ENCODE measurements around the gene GMPR2. TPM values are rescaled to one million over a fixed set of nuclear protein-coding genes. Genes with fewer than 3 reads are reported as not detected.

The GMPR2 gene
- polyA plus RNA-seq, 3 donors: 84.4 to 84.7 (median 84.5) TPM

GRCh38 chr14:24207104-24207551 is 25.6 kb upstream of the GMPR2 start:
- Histone ChIP-seq H3K36me3 (replicated peaks in 1 of 2; ENCODE audit: control insufficient read depth in 1 of 2, insufficient read depth in 2 of 2, low read length in 2 of 2) (peaks cover 63 to 90% of the 10 kb centered on the region in 2 donors), H3K9me3 (replicated peaks in 1 of 2; ENCODE audit: control insufficient read depth in 1 of 2, insufficient read depth in 1 of 2, low read length in 2 of 2) (peaks cover 0 to 2% of the 10 kb centered on the region in 2 donors), H4K20me1 (ENCODE audit: insufficient read depth, low read length) (peaks cover 38% of the 10 kb centered on the region), H2AFZ (ENCODE audit: insufficient read depth, low read depth, low read length, poor library complexity, severe bottlenecking) (no peak overlapping the region), H3K27ac (ENCODE audit: low read depth in 1 of 2, low read length in 2 of 2) (peak overlapping the region in 1 of 2 donors; percentile 31), H3K79me2 (ENCODE audit: insufficient read depth, low read length) (peaks cover 23% of the 10 kb centered on the region), H3K4me1 (ENCODE audit: control insufficient read depth in 1 of 2, insufficient read depth in 2 of 2, low read length in 2 of 2) (peaks cover 0 to 2% of the 10 kb centered on the region in 2 donors), H3K4me2 (replicated peaks; ENCODE audit: extremely low read depth, low read length, poor library complexity, severe bottlenecking) (no peak overlapping the region), H3K27me3 (ENCODE audit: control insufficient read depth in 2 of 2, insufficient read depth in 2 of 2, low read length in 2 of 2) (no peaks in the 10 kb centered on the region), H3K4me3 (replicated peaks in 1 of 3; ENCODE audit: low read depth in 2 of 3, low read length in 3 of 3) (no peak overlapping the region), H3K9ac (ENCODE audit: insufficient read depth, low read length, poor library complexity, severe bottlenecking) (no peak overlapping the region)
- intact Hi-C loops (cut with micrococcal nuclease): no loop called here
- DNase-seq: no peak
- 98% methylated on average over 5 of the region's 5 CpGs for WGBS (ENCODE audit: insufficient coverage)
- Mint-ChIP-seq H3K4me1 (peaks cover 12% of the 10 kb centered on the region), H3K27ac (peak overlapping the region in 4 of 7 donors; percentile 1 to 72 (median 36)), H3K9me3 (peaks cover 0 to 11% (median 6%) of the 10 kb centered on the region in 7 donors), H3K4me3 (no peak overlapping the region), H3K27me3 (ENCODE audit: low read depth in 3 of 3) (no peaks in the 10 kb centered on the region), H3K36me3 (peaks cover 78 to 83% of the 10 kb centered on the region in 2 donors)
- TF ChIP-seq, protein P1, sequence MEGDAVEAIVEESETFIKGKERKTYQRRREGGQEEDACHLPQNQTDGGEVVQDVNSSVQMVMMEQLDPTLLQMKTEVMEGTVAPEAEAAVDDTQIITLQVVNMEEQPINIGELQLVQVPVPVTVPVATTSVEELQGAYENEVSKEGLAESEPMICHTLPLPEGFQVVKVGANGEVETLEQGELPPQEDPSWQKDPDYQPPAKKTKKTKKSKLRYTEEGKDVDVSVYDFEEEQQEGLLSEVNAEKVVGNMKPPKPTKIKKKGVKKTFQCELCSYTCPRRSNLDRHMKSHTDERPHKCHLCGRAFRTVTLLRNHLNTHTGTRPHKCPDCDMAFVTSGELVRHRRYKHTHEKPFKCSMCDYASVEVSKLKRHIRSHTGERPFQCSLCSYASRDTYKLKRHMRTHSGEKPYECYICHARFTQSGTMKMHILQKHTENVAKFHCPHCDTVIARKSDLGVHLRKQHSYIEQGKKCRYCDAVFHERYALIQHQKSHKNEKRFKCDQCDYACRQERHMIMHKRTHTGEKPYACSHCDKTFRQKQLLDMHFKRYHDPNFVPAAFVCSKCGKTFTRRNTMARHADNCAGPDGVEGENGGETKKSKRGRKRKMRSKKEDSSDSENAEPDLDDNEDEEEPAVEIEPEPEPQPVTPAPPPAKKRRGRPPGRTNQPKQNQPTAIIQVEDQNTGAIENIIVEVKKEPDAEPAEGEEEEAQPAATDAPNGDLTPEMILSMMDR (IDR thresholded peaks at IDR 0.05): no peak

DNA sequence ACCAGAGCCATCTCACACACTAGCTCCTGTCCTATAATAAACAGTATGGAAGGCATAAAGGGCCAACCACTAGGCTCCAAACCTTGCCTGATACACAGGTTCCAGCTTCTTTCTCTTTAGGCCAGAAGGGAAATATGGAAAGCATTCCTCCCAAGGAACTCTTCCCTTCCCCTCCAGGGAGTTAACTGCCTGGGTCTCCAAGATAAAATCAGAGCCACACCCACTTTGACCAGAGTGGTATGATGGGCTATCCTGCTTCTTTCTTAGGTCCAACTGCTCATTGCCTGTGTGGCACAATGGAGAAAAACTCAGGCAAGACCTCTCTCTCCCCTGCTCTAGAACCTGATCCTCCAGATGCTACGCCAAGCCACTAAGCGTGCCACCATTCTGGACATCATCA is 25.1 kb upstream of the GMPR2 start:
- DNase-seq: no peak
- Histone ChIP-seq H3K4me3 (replicated peaks in 1 of 3; ENCODE audit: low read depth in 2 of 3, low read length in 3 of 3) (no peak overlapping the region), H2AFZ (ENCODE audit: insufficient read depth, low read depth, low read length, poor library complexity, severe bottlenecking) (no peak overlapping the region), H3K27ac (ENCODE audit: low read depth in 1 of 2, low read length in 2 of 2) (peak overlapping the region in 1 of 2 donors; percentile 31), H3K27me3 (ENCODE audit: control insufficient read depth in 2 of 2, insufficient read depth in 2 of 2, low read length in 2 of 2) (no peaks in the 10 kb centered on the region), H3K79me2 (ENCODE audit: insufficient read depth, low read length) (peaks cover 26% of the 10 kb centered on the region), H3K9me3 (replicated peaks in 1 of 2; ENCODE audit: control insufficient read depth in 1 of 2, insufficient read depth in 1 of 2, low read length in 2 of 2) (peaks cover 0 to 2% of the 10 kb centered on the region in 2 donors), H3K4me2 (replicated peaks; ENCODE audit: extremely low read depth, low read length, poor library complexity, severe bottlenecking) (no peak overlapping the region), H3K36me3 (replicated peaks in 1 of 2; ENCODE audit: control insufficient read depth in 1 of 2, insufficient read depth in 2 of 2, low read length in 2 of 2) (peaks cover 63 to 85% of the 10 kb centered on the region in 2 donors), H3K4me1 (ENCODE audit: control insufficient read depth in 1 of 2, insufficient read depth in 2 of 2, low read length in 2 of 2) (peaks cover 4 to 7% of the 10 kb centered on the region in 2 donors), H3K9ac (ENCODE audit: insufficient read depth, low read length, poor library complexity, severe bottlenecking) (no peak overlapping the region), H4K20me1 (ENCODE audit: insufficient read depth, low read length) (peaks cover 38% of the 10 kb centered on the region)
- Mint-ChIP-seq H3K27me3 (ENCODE audit: low read depth in 3 of 3) (no peaks in the 10 kb centered on the region), H3K9me3 (peaks cover 0 to 8% (median 4%) of the 10 kb centered on the region in 7 donors), H3K27ac (no peak overlapping the region), H3K36me3 (peaks cover 73 to 78% of the 10 kb centered on the region in 2 donors), H3K4me1 (peaks cover 16% of the 10 kb centered on the region), H3K4me3 (no peak overlapping the region)
- intact Hi-C loops (cut with micrococcal nuclease): no loop called here
- TF ChIP-seq, protein P1 (IDR thresholded peaks at IDR 0.05): no peak
- WGBS (ENCODE audit: insufficient coverage): 100% methylated on average over 2 of the region's 2 CpGs

All from CD14-positive monocyte (primary cell).